GM12864 (cell line): ENCODE measurements around the gene ADGRL2.

ENCODE experiments used
- DNase-seq: peaks from one replicate; pipeline ENCODE4 v3.0.0-alpha.2; 2011; ENCODE audit warnings: low read depth
- H3K4me3 ChIP-seq: 2 replicates; pipeline ENCODE4 v1.5.1; 2011; ENCODE audit warnings: mild to moderate bottlenecking, low read depth, low read length, control low read depth
- TF ChIP-seq, protein P1 (sequence below): IDR thresholded peaks from 2 replicates; pipeline ENCODE4 v1.5.1; 2011; ENCODE audit warnings: low read depth, mild to moderate bottlenecking, moderate library complexity, low read length, control low read depth, inconsistent platforms; ENCODE audit errors: missing control alignments

The ADGRL2 gene

GRCh38 chr1:81834268-81834667 lies 33.5 kb downstream of the ADGRL2 start:
- no peak overlapping the region for H3K4me3 ChIP-seq
- DNase-seq: no peak
- TF ChIP-seq, protein P1, sequence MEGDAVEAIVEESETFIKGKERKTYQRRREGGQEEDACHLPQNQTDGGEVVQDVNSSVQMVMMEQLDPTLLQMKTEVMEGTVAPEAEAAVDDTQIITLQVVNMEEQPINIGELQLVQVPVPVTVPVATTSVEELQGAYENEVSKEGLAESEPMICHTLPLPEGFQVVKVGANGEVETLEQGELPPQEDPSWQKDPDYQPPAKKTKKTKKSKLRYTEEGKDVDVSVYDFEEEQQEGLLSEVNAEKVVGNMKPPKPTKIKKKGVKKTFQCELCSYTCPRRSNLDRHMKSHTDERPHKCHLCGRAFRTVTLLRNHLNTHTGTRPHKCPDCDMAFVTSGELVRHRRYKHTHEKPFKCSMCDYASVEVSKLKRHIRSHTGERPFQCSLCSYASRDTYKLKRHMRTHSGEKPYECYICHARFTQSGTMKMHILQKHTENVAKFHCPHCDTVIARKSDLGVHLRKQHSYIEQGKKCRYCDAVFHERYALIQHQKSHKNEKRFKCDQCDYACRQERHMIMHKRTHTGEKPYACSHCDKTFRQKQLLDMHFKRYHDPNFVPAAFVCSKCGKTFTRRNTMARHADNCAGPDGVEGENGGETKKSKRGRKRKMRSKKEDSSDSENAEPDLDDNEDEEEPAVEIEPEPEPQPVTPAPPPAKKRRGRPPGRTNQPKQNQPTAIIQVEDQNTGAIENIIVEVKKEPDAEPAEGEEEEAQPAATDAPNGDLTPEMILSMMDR: no peak

DNA sequence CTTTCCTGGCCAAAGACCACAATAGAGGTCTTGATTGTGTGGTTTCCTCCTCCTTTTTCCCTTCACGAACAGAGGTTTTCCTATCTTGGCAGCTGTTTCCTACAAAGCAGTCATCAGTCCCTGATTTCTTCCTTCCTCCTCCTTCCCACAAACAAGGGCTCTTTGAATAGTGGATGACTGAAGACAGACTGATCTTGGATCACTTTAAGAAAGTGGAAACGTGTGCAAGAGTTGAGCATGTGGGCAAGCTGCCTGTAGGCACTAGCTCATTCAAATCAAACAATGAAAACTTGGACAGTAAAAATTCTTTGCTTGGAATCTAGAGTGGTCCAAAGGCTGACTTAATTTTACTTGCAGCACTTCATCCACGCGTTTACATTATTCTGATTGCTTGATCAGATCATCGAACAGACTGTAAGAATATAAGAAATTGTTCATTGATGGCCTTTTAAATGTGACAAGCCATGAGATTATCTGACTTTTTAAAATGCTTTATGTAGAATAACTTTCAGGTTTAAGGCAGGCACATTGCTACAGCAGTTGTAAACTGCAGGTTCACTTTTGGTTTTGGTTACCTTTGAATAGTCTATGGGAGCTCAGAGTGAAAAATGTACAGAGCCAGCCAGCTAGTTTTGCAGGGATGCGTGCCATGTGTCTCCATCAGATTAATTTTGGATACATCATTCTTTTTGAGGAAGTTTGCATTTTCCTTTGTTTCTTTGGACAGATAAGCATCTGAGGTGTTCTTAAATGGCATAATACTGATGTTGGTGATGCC lies 34.4 kb downstream of the ADGRL2 start:
- no peak overlapping the region for H3K4me3 ChIP-seq
- no peak for DNase-seq
- TF ChIP-seq, protein P1: no peak

- DNase-seq: no peak
- TF ChIP-seq, protein P1: no peak
- H3K4me3 ChIP-seq: no peak overlapping the region
Measured at GRCh38 chr1:81836007-81836626, 35.4 kb downstream of the ADGRL2 start.

- DNase-seq: no peak
- H3K4me3 ChIP-seq: no peak overlapping the region
- TF ChIP-seq, protein P1: no peak
Measured at GRCh38 chr1:81838600-81839218, 38.0 kb downstream of the ADGRL2 start.

DNA sequence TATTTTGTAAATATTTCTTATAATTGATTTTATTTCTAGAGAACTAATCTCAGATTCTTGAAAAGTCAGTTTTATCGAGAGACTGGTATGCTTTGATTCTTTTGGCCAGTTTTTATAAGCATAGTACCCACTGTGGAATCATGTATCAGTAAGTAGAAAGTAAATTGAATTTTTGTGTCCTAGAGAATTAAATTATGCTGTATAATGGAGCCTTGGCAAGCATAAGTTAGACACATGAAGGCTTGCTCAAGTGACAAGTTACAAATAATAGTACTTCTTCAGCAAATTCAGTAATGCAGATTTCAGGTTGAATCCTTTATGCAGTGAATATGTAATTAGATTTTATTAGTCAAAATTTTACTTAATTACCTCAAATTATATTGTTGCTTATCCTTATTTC lies 40.1 kb downstream of the ADGRL2 start:
- DNase-seq: no peak
- H3K4me3 ChIP-seq: no peak overlapping the region
- TF ChIP-seq, protein P1: no peak

DNA sequence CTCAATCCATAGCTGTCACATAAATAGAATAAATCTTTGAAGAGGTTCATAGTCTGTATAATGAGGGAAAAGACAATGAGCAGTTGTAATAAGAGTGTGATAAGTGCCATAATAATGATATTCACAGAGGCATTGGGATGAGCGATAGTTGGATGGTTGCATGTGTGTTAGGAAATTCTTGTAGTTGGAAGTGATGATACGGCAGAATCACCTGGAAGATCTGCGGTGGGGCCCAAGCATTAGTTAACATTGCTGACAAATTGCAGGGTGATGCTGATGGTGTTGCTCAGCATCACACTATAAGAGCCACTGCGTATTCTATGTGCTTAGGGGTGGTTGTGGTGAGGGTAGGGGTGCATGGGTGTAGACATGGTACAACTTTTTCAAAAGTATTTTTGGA lies 41.1 kb downstream of the ADGRL2 start:
- no peak for DNase-seq
- TF ChIP-seq, protein P1: no peak
- H3K4me3 ChIP-seq: no peak overlapping the region

GRCh38 chr1:81844477-81844876 lies 43.7 kb downstream of the ADGRL2 start:
- no peak overlapping the region for H3K4me3 ChIP-seq
- TF ChIP-seq, protein P1: no peak
- DNase-seq: no peak
